Panc1 (cell line): Measurements from ENCODE around the gene MVD. TPM values are rescaled to one million over a fixed set of nuclear protein-coding genes. Genes with fewer than 3 reads are reported as not detected.

ENCODE experiments used
- ATAC-seq: fragments of 200-7000 bp; cut with Tn5 transposase; 2 replicates; pipeline ENCODE4 v1.9.1; 2020; ENCODE audit warnings: mild to moderate bottlenecking, moderate library complexity
- BruUV-seq: library from RNA; stranded (reverse); fragments of 400-500 nt; replicated peaks from 2 replicates; lab custom pipeline; 2021; lab: Mats Ljungman, UMichigan
- CTCF ChIA-PET: fragments of 300-600 bp; sonication (Branson Sonifier 250); formaldehyde crosslinking; loops from one replicate; lab custom pipeline; 2022; ENCODE audit warnings: antibody characterized with exemption; lab: Charles Lee
- POLR2A ChIA-PET: fragments of 300-600 bp; sonication (Branson Sonifier 250); formaldehyde crosslinking; loops from one replicate; lab custom pipeline; 2022; ENCODE audit warnings: antibody characterized with exemption; lab: Charles Lee
- DNase-seq: peaks from one replicate; pipeline ENCODE4 v3.0.0-alpha.2; 2010; ENCODE audit warnings: low read depth, low spot score
- H3K27ac ChIP-seq: 2 replicates; pipeline ENCODE4 v1.5.1; 2011; ENCODE audit warnings: mild to moderate bottlenecking, low read length, inconsistent platforms
- H3K27me3 ChIP-seq: fragments of 200-500 bp; sonication (Bioruptor generic); 2 replicates; pipeline ENCODE4 v1.6.0; 2014; ENCODE audit warnings: low read length, inconsistent platforms; ENCODE audit not compliant: control insufficient read depth, insufficient read depth
- H3K36me3 ChIP-seq: fragments of 200-500 bp; sonication (Bioruptor generic); 2 replicates; pipeline ENCODE4 v1.5.1; 2014; ENCODE audit warnings: inconsistent platforms, mild to moderate bottlenecking, low read length, moderate library complexity; ENCODE audit not compliant: control insufficient read depth, insufficient read depth
- H3K4me1 ChIP-seq: 2 replicates; pipeline ENCODE4 v1.5.1; 2011; ENCODE audit warnings: inconsistent platforms, mild to moderate bottlenecking, low read length, moderate library complexity; ENCODE audit not compliant: control insufficient read depth, insufficient read depth
- H3K4me3 ChIP-seq, 2 experiments: 2 replicates each; pipeline ENCODE4 v1.5.1; 2011 to 2012; ENCODE audit warnings: low read depth in 2 of 2, low read length in 2 of 2, mild to moderate bottlenecking in 2 of 2, inconsistent platforms in 1 of 2, moderate library complexity in 1 of 2
- H3K9me3 ChIP-seq: fragments of 200-500 bp; sonication (Bioruptor generic); 2 replicates; pipeline ENCODE4 v1.5.1; 2014; ENCODE audit warnings: low read depth, mild to moderate bottlenecking, inconsistent platforms, low read length, moderate library complexity; ENCODE audit not compliant: control insufficient read depth, insufficient read depth
- POLR2AphosphoS5 ChIP-seq: IDR thresholded peaks from 2 replicates; pipeline ENCODE4 v1.6.1; 2012; ENCODE audit warnings: mild to moderate bottlenecking, low read depth, low read length, moderate library complexity
- SIN3A ChIP-seq: IDR thresholded peaks from 2 replicates; pipeline ENCODE4 v1.6.1; 2012; ENCODE audit warnings: low read depth, mild to moderate bottlenecking, low read length, moderate library complexity, borderline replicate concordance; ENCODE audit not compliant: insufficient read depth
- TCF7L2 ChIP-seq: IDR thresholded peaks from 2 replicates; pipeline ENCODE4 v1.6.1; 2011; ENCODE audit warnings: mild to moderate bottlenecking, low read depth, low read length, inconsistent platforms
- in situ Hi-C: cut with HindIII; loops from 2 replicates; pipeline ENCODE4 v1.10.0; 2016; ENCODE audit warnings: low sequenced_read_pairs, low pct_unique_long_range_greater_than_20kb
- intact Hi-C: fragments of 100-400 bp; cut with micrococcal nuclease; formaldehyde crosslinking; loops from one replicate; pipeline ENCODE4 v1.10.0; 2022; ENCODE audit not compliant: unreplicated experiment
- total RNA-seq: library from RNA; stranded (reverse); gene quantifications from one replicate; pipeline ENCODE4 v1.2.1, GENCODE V29; 2021; ENCODE audit not compliant: unreplicated experiment
- TF ChIP-seq, protein P1 (sequence below), 2 experiments: IDR thresholded peaks; 2 replicates each; pipeline ENCODE4 v1.6.1; 2011 to 2012; ENCODE audit warnings: low read depth in 2 of 2, control low read depth in 1 of 2, low read length in 1 of 2, mild to moderate bottlenecking in 1 of 2, moderate library complexity in 1 of 2; ENCODE audit not compliant: insufficient read depth in 1 of 2
- TF ChIP-seq, protein P2 (sequence below): fragments of 450-650 bp; IDR thresholded peaks from 2 replicates; pipeline ENCODE4 v1.5.1; 2017; ENCODE audit warnings: mild to moderate bottlenecking

Gene MVD
- total RNA-seq, 1 experiment from 2014 or later = 96.8 TPM

DNA sequence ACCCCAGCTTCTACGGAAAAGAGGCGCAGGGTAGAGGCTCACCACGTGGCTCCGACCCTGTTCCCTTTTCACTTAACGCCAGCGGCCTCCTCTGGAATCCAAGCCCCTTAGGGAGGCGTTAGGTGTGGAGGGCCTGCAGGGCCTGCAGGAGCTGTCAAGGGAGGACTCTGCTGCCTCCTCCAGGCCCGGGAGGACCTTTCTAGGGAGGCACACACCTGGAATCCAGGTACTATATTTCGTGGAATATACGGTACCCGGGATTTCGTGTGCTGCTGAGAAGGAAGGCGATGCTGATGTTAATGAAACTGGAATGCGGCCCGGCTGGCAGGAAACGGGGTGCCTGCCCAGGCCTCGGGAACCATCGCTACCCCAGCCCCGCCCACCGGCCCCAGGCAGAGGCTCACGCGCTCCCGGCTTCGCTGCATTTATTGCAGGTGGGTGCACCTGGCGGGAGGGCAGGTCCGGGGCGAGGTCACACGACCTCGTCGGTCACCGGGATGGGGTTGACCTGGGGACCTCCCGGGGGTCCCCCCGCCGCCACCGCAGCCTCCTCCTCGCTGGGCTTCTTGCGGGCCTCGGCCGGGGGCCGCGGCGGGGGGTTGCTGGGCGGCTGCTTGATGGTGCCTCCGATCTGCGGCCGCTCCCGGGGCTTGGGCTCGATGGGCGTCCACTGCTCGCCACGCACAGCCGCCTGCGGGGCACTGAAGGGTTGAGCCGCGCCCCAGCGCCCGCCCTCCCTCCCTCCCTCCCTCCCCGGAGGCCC lies 19.8 kb downstream of the MVD start:
- Histone ChIP-seq H3K27ac (no peak overlapping the region), H3K4me3 (no peak overlapping the region), H3K36me3 (no peaks in the 10 kb centered on the region), H3K4me1 (no peaks in the 10 kb centered on the region; the same call in 1 of the 2 replicates), H3K27me3 (no peaks in the 10 kb centered on the region), H3K9me3 (no peaks in the 10 kb centered on the region)
- ChIA-PET CTCF (no interaction called here), POLR2A (no interaction called here)
- in situ Hi-C loops (no loop called here), intact Hi-C loops (no loop called here)
- no peak for ATAC-seq
- TF ChIP-seq, protein P1, sequence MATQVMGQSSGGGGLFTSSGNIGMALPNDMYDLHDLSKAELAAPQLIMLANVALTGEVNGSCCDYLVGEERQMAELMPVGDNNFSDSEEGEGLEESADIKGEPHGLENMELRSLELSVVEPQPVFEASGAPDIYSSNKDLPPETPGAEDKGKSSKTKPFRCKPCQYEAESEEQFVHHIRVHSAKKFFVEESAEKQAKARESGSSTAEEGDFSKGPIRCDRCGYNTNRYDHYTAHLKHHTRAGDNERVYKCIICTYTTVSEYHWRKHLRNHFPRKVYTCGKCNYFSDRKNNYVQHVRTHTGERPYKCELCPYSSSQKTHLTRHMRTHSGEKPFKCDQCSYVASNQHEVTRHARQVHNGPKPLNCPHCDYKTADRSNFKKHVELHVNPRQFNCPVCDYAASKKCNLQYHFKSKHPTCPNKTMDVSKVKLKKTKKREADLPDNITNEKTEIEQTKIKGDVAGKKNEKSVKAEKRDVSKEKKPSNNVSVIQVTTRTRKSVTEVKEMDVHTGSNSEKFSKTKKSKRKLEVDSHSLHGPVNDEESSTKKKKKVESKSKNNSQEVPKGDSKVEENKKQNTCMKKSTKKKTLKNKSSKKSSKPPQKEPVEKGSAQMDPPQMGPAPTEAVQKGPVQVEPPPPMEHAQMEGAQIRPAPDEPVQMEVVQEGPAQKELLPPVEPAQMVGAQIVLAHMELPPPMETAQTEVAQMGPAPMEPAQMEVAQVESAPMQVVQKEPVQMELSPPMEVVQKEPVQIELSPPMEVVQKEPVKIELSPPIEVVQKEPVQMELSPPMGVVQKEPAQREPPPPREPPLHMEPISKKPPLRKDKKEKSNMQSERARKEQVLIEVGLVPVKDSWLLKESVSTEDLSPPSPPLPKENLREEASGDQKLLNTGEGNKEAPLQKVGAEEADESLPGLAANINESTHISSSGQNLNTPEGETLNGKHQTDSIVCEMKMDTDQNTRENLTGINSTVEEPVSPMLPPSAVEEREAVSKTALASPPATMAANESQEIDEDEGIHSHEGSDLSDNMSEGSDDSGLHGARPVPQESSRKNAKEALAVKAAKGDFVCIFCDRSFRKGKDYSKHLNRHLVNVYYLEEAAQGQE (IDR thresholded peaks at IDR 0.05; ENCODE audit: insufficient read depth in 1 of 2, low read depth in 2 of 2, low read length in 1 of 2) = no peak
- TF ChIP-seq POLR2AphosphoS5 = no peak
- TF ChIP-seq, protein P2, sequence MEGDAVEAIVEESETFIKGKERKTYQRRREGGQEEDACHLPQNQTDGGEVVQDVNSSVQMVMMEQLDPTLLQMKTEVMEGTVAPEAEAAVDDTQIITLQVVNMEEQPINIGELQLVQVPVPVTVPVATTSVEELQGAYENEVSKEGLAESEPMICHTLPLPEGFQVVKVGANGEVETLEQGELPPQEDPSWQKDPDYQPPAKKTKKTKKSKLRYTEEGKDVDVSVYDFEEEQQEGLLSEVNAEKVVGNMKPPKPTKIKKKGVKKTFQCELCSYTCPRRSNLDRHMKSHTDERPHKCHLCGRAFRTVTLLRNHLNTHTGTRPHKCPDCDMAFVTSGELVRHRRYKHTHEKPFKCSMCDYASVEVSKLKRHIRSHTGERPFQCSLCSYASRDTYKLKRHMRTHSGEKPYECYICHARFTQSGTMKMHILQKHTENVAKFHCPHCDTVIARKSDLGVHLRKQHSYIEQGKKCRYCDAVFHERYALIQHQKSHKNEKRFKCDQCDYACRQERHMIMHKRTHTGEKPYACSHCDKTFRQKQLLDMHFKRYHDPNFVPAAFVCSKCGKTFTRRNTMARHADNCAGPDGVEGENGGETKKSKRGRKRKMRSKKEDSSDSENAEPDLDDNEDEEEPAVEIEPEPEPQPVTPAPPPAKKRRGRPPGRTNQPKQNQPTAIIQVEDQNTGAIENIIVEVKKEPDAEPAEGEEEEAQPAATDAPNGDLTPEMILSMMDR = no peak
- no peak for TF ChIP-seq SIN3A
- no peak for TF ChIP-seq TCF7L2
- no TSS peak for BruUV-seq
- no peak for DNase-seq

DNA sequence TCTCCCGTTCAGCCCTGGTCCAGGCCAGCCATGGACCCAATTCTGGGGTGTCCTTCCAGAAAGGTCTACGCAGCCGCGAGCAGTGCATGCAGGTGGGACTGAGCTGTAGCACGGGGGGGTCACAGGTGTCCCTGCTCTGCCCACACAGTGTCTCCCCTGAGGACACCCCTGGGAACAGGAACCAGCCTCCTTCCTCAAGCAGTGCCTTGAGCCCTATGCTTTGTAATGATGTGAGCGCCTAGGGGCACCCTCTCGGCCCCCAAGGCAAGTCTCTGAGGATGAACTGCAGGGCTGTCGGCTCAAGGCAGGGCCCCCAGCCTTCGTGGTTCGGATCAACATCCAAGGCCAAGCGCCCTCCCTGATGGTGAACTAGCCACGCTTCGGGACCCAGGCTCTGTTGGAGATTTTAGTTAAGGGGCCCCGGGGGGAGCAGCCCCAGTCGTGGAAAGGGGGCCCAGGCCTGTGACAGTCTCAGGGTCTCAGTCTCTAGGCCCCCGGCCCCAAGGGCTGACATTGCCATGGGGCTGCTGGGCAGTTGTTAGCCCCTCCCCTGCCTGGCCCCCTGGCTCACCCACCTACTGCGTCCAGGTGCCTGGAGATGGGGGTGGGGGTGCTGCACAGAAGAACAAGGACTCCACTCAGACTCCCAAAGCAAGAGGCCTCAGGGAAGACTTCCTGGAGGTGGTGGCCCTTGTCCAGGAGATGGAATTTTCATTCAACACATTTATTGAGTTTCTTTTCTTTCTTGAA lies 22.2 kb downstream of the MVD start:
- Histone ChIP-seq H3K36me3 (no peaks in the 10 kb centered on the region), H3K27me3 (no peaks in the 10 kb centered on the region), H3K4me3 (no peak overlapping the region), H3K4me1 (no peaks in the 10 kb centered on the region), H3K27ac (no peak overlapping the region), H3K9me3 (no peaks in the 10 kb centered on the region)
- POLR2A ChIA-PET = no interaction called here
- TF ChIP-seq, protein P1 (IDR thresholded peaks at IDR 0.05; ENCODE audit: insufficient read depth in 1 of 2, low read depth in 2 of 2, low read length in 1 of 2) = no peak
- TF ChIP-seq POLR2AphosphoS5 (no peak), SIN3A (no peak), TCF7L2 (no peak)
- TF ChIP-seq, protein P2 = no peak
- in situ Hi-C loops (no loop called here), intact Hi-C loops (no loop called here)
- ATAC-seq = no peak
- CTCF ChIA-PET = no interaction called here
- no TSS peak for BruUV-seq
- no peak for DNase-seq
